AG04449 (cell line): Measurements from ENCODE around the gene PPA1.
A peak's percentile ranks its signal among the peaks of the same experiment; 100 is the strongest.

Source experiments
- CTCF ChIA-PET: fragments of 350-600 bp; formaldehyde crosslinking; extraction: SDS; loops from one replicate; lab custom pipeline; 2021; ENCODE audit warnings: antibody characterized with exemption; lab: Yijun Ruan, JAX
- POLR2A ChIA-PET: fragments of 400-600, 350-600 bp; formaldehyde crosslinking; extraction: SDS; loops from one replicate; lab custom pipeline; 2020; ENCODE audit warnings: antibody characterized with exemption, inconsistent platforms; lab: Yijun Ruan, JAX
- DNase-seq: peaks from one replicate; pipeline ENCODE4 v3.0.0-alpha.2; 2010; ENCODE audit warnings: low read depth, low spot score
- H3K4me3 ChIP-seq: 2 replicates; pipeline ENCODE4 v1.5.1; 2011; ENCODE audit warnings: low read depth, mild to moderate bottlenecking, control low read depth, low read length
- TF ChIP-seq, protein P1 (sequence below): IDR thresholded peaks from one replicate; pipeline ENCODE4 v1.5.1; 2011; ENCODE audit warnings: mild to moderate bottlenecking, moderate library complexity, low read length, control low read depth, inconsistent platforms; ENCODE audit not compliant: insufficient read depth; ENCODE audit errors: missing control alignments

Gene PPA1

DNA sequence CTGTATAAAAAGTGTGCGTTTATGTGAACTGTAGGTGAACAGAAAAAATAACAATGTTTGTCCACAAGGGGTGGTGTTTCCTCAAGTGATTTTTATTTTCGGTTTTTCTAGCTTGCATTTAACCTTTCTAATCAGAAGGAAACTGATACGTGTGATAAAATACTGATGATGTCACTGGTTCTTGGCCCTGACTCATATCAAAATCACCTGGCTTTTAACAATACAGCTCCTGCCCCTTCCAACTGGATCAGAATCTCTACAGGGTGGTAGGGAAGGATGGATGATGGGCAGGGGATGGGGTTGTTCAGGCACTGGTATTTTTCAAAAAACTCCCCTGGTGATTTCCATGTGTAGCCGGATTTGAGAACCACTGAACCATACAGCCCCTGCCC, 39.7 kb upstream of the PPA1 start:
- DNase-seq = no peak
- POLR2A ChIA-PET = no interaction called here
- no peak overlapping the region for H3K4me3 ChIP-seq
- CTCF ChIA-PET = interaction anchor here (0.9 to 2.0 kb wide), 16 partner anchors 9 to 100 kb away, joined by 3 to 13 read pairs (median 3); partner anchors contain the start of gene NPFFR1
- TF ChIP-seq, protein P1, sequence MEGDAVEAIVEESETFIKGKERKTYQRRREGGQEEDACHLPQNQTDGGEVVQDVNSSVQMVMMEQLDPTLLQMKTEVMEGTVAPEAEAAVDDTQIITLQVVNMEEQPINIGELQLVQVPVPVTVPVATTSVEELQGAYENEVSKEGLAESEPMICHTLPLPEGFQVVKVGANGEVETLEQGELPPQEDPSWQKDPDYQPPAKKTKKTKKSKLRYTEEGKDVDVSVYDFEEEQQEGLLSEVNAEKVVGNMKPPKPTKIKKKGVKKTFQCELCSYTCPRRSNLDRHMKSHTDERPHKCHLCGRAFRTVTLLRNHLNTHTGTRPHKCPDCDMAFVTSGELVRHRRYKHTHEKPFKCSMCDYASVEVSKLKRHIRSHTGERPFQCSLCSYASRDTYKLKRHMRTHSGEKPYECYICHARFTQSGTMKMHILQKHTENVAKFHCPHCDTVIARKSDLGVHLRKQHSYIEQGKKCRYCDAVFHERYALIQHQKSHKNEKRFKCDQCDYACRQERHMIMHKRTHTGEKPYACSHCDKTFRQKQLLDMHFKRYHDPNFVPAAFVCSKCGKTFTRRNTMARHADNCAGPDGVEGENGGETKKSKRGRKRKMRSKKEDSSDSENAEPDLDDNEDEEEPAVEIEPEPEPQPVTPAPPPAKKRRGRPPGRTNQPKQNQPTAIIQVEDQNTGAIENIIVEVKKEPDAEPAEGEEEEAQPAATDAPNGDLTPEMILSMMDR = peak; percentile 23

DNA sequence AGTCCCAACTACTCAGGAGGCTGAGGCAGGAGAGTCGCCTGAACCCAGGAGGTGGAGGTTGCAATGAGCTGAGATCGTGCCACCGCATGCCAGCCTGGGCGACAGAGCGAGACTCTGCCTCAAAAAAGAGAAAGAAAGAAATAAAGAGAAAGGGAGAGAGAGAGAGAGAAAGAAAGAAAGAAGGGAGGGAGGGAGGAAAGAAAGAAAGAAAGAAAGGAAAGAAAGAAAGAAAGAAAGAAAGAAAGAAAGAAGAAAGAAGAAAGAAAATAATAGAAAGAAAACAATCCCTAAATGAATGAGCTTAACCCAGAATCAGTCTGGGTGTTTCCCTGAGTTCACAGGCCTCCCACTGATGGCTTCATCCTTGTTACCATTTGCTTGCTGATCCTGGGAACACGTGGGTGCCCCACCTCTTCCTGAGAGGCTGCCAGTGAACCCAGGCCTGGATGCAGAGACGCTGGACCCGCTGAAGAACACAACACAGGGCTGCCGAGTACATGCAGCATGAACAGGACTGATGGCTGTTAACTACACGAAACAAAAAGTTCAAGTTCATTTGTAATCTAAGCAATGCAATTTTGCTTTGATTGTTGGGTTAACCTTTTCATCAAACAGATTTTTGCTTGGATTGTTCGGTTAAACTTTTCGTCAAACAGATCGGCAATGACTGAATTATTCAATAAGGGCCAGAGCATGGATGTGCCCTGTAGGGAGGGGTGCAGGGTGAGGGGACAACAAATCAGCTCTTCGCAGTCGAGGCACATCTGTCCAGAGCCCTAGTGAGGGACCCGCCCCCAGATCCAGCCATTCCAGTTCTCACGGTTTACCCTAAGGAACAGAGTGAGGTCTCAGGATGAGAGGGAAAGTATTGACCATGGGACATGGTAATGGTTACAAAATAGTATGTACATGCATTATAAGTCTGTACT, 39.0 kb upstream of the PPA1 start:
- ChIA-PET POLR2A (no interaction called here), CTCF (interaction anchor here (1.1 to 2.0 kb wide), 13 partner anchors 9 to 92 kb away, joined by 3 to 13 read pairs (median 4); partner anchors contain the start of gene NPFFR1)
- no peak for DNase-seq
- no peak overlapping the region for H3K4me3 ChIP-seq
- TF ChIP-seq, protein P1 = no peak

DNA sequence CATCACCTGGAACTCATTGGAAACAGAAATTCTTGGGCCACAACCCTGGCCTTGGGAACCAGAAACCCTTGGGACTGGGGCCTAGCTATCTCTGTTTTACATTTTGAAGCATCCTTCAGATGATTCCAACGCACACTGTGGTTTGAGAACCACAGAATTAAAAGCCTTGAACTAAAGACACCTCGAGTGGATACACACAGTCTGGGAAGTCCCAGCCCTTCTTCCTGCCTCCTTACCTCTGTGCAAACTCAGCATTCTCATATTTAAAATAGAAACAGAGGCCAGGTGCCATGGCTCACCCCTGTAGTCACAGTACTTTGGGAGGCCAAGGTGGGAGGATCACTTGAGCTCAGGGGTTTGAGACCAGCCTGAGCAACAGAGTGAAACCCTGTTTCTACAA, 37.7 kb upstream of the PPA1 start:
- ChIA-PET POLR2A (no interaction called here), CTCF (interaction anchor here (1.1 to 1.6 kb wide), 2 partner anchors 10 to 12 kb away, joined by 3 to 4 read pairs; no protein-coding TSS in a partner anchor)
- TF ChIP-seq, protein P1 = no peak
- no peak overlapping the region for H3K4me3 ChIP-seq
- DNase-seq = no peak

DNA sequence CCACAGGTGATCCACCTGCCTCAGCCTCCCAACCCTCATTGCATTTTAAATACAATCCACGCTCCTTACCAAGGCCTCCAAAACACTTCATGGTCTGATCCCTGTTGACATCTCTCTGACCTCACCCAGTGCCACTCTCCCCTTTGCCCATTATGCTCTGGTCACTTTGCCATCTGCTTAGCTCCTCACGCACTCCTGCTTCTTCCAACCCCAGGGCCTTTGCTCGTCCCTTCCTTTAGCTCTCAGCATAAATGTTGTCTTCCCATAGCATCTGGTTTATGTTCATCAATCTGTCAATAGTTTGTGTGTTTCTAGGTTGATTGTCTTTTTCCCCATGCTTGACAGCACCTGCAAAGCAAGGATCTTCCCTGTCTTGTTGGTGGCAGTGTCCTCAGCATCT, 36.5 kb upstream of the PPA1 start:
- CTCF ChIA-PET = interaction anchor here (0.7 to 3.7 kb wide), 6 partner anchors 11 to 95 kb away, joined by 3 to 13 read pairs (median 4); no protein-coding TSS in a partner anchor
- POLR2A ChIA-PET = no interaction called here
- TF ChIP-seq, protein P1 = no peak
- H3K4me3 ChIP-seq = no peak overlapping the region
- DNase-seq = no peak

DNA sequence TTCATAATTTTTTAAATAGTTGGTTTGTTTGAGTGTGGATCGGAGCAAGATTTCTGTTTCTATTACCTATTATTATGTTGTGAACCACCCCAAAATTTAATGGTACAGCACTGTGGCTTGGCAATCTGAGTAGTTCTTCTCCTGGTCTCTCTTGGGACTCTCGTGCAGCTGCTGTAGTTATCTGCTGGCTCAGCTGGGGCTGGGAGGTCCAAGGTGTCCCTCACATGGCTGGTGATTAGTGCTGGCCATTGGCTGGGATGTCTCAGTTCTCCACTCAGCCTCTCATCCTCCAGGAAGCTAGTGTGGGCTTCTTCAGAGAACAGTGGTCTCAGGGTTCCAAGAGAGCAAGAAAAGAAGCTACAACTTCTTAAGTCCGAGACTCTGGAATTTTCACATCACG, 35.1 kb upstream of the PPA1 start:
- no peak for DNase-seq
- TF ChIP-seq, protein P1 = no peak
- POLR2A ChIA-PET = no interaction called here
- H3K4me3 ChIP-seq = no peak overlapping the region
- CTCF ChIA-PET = interaction anchor here (0.6 to 3.7 kb wide), 9 partner anchors 10 to 96 kb away, joined by 3 to 13 read pairs (median 6); no protein-coding TSS in a partner anchor
